A673 (cell line): ENCODE results near the gene IL4R. TPM values are rescaled to one million over a fixed set of nuclear protein-coding genes. Genes with fewer than 3 reads are reported as not detected.

ENCODE experiments used
- BruUV-seq: library from RNA; stranded (reverse); fragments of 400-500 nt; replicated peaks from 2 replicates; lab custom pipeline; 2021; lab: Mats Ljungman, UMichigan
- CTCF ChIA-PET: fragments of 300-600 bp; sonication (Branson Sonifier 250); formaldehyde crosslinking; loops from one replicate; lab custom pipeline; 2022; ENCODE audit warnings: antibody characterized with exemption; lab: Charles Lee
- POLR2A ChIA-PET: fragments of 300-600 bp; sonication (Branson Sonifier 250); formaldehyde crosslinking; loops from one replicate; lab custom pipeline; 2022; ENCODE audit warnings: antibody characterized with exemption; ENCODE audit not compliant: low non-redundant PET; lab: Charles Lee
- DNase-seq: peaks from one replicate; pipeline ENCODE4 v3.0.0-alpha.2; 2015; ENCODE audit warnings: low spot score
- H3K27ac ChIP-seq: fragments of 200-600 bp; sonication (generic); 2 replicates; pipeline ENCODE4 v1.5.1; 2016; ENCODE audit warnings: mixed run types, low read depth, mild to moderate bottlenecking, mixed read lengths, antibody characterized with exemption, low read length; ENCODE audit not compliant: poor library complexity, severe bottlenecking
- H3K27me3 ChIP-seq: fragments of 200-600 bp; sonication (generic); replicated peaks from 2 replicates; pipeline ENCODE4 v1.6.1; 2017; ENCODE audit warnings: mixed run types, low read depth, mild to moderate bottlenecking, mixed read lengths, antibody characterized with exemption, low read length; ENCODE audit not compliant: insufficient read depth, poor library complexity
- H3K36me3 ChIP-seq: fragments of 200-600 bp; sonication (generic); 2 replicates; pipeline ENCODE4 v1.6.1; 2016; ENCODE audit warnings: mixed run types, mild to moderate bottlenecking, mixed read lengths, antibody characterized with exemption, low read length; ENCODE audit not compliant: insufficient read depth, poor library complexity, severe bottlenecking
- H3K4me1 ChIP-seq: fragments of 200-600 bp; sonication (generic); 2 replicates; pipeline ENCODE4 v1.6.1; 2017; ENCODE audit warnings: mixed run types, mild to moderate bottlenecking, mixed read lengths, antibody characterized with exemption, low read length; ENCODE audit not compliant: insufficient read depth, poor library complexity, severe bottlenecking
- H3K4me3 ChIP-seq: fragments of 200-600 bp; sonication (generic); 2 replicates; pipeline ENCODE4 v1.5.1; 2016; ENCODE audit warnings: low read depth, mixed run types, mild to moderate bottlenecking, mixed read lengths, low read length; ENCODE audit not compliant: poor library complexity, severe bottlenecking
- H3K9me3 ChIP-seq: fragments of 200-600 bp; sonication (generic); 2 replicates; pipeline ENCODE4 v1.6.1; 2016; ENCODE audit warnings: mixed run types, low read depth, mild to moderate bottlenecking, mixed read lengths, antibody characterized with exemption, low read length; ENCODE audit not compliant: poor library complexity, severe bottlenecking
- EZH2 ChIP-seq: fragments of 200-600 bp; sonication (generic); IDR thresholded peaks from 2 replicates; pipeline ENCODE4 v1.6.1; 2017; ENCODE audit warnings: borderline replicate concordance, low read depth, mild to moderate bottlenecking, mixed read lengths, antibody characterized with exemption, low read length; ENCODE audit not compliant: poor library complexity, severe bottlenecking
- intact Hi-C: fragments of 100-400 bp; cut with micrococcal nuclease; formaldehyde crosslinking; loops from one replicate; pipeline ENCODE4 v1.10.0; 2022; ENCODE audit not compliant: unreplicated experiment
- total RNA-seq: library from RNA; stranded (reverse); gene quantifications from 2 replicates; pipeline ENCODE4 v1.2.3, GENCODE V29; 2021
- TF ChIP-seq, protein P1 (sequence below): fragments of 300-800, 200-600 bp; sonication (generic); conservative IDR thresholded peaks from 2 replicates; pipeline ENCODE4 v1.5.1; 2017; ENCODE audit warnings: low read depth, mild to moderate bottlenecking, antibody characterized with exemption, low read length, moderate library complexity, mixed read lengths

The IL4R gene
- total RNA-seq, 1 experiment from 2014 or later = 22.9 TPM

DNA sequence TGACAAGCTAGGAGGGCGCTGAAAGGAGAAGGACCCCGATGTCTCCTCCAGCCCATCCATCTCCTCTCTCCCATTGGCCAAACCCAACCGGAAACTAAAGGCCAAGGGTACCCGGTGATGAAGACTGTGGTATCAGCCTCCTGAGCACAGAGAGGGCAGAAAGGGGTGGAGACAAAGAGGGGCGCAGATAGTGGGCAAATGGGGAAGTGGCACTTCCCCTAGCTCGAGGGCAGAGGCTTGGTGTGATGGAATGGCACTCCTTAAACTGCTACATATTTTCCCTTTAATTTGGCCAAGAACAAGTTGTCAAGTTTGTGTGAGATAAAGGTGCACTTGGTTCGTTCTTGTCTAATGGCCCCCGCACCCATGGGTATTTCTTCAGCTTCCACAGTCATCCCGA is 27.8 kb downstream of the IL4R start:
- ChIA-PET POLR2A (no interaction called here), CTCF (no interaction called here)
- BruUV-seq = no TSS peak
- no peaks in the 10 kb centered on the region for H3K27me3 ChIP-seq
- intact Hi-C loops = no loop called here
- no peaks in the 10 kb centered on the region for H3K4me1 ChIP-seq
- no peak overlapping the region for H3K4me3 ChIP-seq
- no peak for TF ChIP-seq EZH2
- TF ChIP-seq, protein P1, sequence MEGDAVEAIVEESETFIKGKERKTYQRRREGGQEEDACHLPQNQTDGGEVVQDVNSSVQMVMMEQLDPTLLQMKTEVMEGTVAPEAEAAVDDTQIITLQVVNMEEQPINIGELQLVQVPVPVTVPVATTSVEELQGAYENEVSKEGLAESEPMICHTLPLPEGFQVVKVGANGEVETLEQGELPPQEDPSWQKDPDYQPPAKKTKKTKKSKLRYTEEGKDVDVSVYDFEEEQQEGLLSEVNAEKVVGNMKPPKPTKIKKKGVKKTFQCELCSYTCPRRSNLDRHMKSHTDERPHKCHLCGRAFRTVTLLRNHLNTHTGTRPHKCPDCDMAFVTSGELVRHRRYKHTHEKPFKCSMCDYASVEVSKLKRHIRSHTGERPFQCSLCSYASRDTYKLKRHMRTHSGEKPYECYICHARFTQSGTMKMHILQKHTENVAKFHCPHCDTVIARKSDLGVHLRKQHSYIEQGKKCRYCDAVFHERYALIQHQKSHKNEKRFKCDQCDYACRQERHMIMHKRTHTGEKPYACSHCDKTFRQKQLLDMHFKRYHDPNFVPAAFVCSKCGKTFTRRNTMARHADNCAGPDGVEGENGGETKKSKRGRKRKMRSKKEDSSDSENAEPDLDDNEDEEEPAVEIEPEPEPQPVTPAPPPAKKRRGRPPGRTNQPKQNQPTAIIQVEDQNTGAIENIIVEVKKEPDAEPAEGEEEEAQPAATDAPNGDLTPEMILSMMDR = no peak
- no peak overlapping the region for H3K27ac ChIP-seq
- no peaks in the 10 kb centered on the region for H3K9me3 ChIP-seq
- DNase-seq = no peak
- H3K36me3 ChIP-seq = no peaks in the 10 kb centered on the region

GRCh38 chr16:27341971-27342370 is 28.2 kb downstream of the IL4R start:
- Histone ChIP-seq H3K27me3 (no peaks in the 10 kb centered on the region), H3K9me3 (no peaks in the 10 kb centered on the region), H3K4me1 (no peaks in the 10 kb centered on the region), H3K27ac (no peak overlapping the region), H3K36me3 (no peaks in the 10 kb centered on the region), H3K4me3 (no peak overlapping the region)
- intact Hi-C loops = no loop called here
- no peak for DNase-seq
- no TSS peak for BruUV-seq
- TF ChIP-seq, protein P1 = no peak
- no peak for TF ChIP-seq EZH2
- CTCF ChIA-PET = no interaction called here
- POLR2A ChIA-PET = no interaction called here

GRCh38 chr16:27344721-27345120 is 30.9 kb downstream of the IL4R start:
- Histone ChIP-seq H3K27ac (no peak overlapping the region), H3K9me3 (no peaks in the 10 kb centered on the region), H3K4me3 (no peak overlapping the region), H3K36me3 (no peaks in the 10 kb centered on the region), H3K27me3 (no peaks in the 10 kb centered on the region), H3K4me1 (no peaks in the 10 kb centered on the region)
- no peak for DNase-seq
- TF ChIP-seq EZH2 = no peak
- TF ChIP-seq, protein P1 = no peak
- intact Hi-C loops = no loop called here
- POLR2A ChIA-PET = no interaction called here
- CTCF ChIA-PET = no interaction called here
- no TSS peak for BruUV-seq
